Epidermal melanocyte (primary cell): ENCODE data around the gene STEEP1.

Source experiments
- DNase-seq: peaks from one replicate; pipeline ENCODE4 v3.0.0; 2011; ENCODE audit warnings: low spot score; ENCODE audit not compliant: insufficient read length

Gene STEEP1

DNA sequence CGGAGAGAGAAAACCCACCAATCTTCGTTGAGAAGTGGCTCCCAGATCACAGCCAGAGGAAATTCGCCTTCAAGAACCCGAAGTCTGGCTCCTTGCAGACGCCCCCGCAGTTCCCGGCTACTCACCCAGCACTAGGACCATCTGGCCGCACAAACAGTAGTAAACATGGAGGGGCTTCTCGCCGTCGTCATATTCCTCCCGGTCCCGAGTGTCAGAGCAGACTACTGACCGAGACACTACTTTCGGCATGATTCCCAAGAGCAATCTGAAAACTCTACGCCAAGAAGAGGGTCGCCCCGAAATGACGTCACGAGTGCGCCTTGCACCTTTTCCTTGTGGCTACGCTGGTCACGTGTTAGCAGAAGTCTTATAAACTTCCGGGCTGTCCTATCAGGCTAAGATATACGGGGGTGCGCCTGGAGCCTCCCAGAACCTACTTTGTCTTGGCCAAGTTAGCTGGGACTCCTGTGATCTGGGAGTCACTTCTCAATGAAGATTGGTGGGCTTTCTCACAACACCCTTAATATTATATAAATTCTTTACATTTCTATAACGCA lies at the start of gene STEEP1:
Gene STEEP1, minus strand, starts transcription at position 303 of the 557 bp plus-strand sequence. Its CDS starts 54 bp downstream, at position 249.
- DNase-seq = peak; percentile 88

DNA sequence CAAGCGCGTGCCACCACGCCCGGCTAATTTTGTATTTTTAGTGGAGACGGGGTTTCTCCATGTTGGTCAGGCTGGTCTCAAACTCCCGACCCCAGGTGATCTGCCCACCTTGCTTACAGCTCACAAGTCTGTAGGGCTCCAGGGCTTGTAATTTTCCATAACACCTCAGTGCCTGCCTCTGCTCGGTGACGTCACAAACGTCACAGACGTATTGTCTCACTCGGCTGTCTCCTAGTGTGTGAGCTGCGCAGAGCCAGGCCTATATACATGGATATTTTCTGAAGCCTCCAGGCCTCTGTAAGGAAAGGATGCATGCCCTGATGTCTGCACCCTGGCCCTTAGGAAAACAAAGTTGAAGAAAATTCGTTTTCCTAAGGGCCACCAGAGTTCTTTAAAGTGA lies 49.6 kb upstream of the STEEP1 start:
- no peak for DNase-seq

DNA sequence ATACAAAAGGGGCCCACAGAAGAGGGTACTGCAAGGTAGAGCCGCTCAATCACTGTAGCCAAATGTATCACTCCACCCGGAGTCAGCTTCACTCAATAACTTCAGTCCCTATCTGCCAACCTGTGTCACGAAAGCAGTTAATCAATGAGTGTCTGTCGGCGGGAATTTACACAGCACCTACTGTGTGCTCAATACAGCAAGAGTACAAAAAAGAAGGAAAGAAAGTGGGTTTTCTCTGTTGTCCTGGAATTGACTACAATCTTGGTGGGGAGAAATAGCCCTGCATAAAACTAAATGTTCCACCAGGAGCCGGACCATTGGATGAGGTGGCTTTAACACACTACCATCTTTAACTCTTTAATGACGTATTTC lies 41.8 kb upstream of the STEEP1 start:
- DNase-seq = no peak

DNA sequence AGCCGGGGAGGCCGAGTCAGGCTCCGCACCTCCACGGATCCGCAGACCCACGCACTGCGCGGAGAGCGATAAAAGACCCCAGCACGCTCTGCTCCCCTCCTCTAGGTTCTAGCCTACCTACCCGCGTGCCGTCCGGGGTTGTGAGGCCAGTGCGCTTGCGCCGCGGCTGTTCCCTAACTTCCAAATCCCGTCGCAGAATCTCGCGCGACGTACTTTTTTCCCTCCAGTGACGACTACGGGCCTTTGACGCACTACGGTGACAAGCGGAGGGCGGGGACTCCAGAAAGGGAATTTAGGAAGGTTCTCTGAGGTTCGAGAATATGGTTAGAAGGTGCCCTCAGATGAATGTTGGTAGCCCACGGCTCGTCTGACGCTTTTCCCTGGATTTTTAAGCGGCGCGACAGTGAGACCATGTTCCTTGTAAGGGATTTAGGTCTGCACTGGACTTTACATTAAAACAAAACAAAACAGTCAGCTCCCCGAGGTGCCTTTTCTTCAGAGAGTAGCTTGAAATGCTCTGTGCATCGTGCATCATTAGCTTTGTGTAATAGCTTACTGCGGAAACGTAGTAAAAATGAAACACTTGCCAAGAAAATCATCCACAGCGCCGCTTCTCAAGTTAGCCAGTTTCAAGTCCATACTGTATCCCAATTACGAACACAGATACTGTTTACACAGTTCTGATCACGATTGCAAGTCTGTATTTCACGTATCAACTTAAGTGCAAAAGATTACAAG lies 41.2 kb upstream of the STEEP1 start, which contains the start of gene NKRF:
Gene NKRF, minus strand, starts transcription at position 145 of the 738 bp plus-strand sequence.
- DNase-seq = peak; percentile 52

DNA sequence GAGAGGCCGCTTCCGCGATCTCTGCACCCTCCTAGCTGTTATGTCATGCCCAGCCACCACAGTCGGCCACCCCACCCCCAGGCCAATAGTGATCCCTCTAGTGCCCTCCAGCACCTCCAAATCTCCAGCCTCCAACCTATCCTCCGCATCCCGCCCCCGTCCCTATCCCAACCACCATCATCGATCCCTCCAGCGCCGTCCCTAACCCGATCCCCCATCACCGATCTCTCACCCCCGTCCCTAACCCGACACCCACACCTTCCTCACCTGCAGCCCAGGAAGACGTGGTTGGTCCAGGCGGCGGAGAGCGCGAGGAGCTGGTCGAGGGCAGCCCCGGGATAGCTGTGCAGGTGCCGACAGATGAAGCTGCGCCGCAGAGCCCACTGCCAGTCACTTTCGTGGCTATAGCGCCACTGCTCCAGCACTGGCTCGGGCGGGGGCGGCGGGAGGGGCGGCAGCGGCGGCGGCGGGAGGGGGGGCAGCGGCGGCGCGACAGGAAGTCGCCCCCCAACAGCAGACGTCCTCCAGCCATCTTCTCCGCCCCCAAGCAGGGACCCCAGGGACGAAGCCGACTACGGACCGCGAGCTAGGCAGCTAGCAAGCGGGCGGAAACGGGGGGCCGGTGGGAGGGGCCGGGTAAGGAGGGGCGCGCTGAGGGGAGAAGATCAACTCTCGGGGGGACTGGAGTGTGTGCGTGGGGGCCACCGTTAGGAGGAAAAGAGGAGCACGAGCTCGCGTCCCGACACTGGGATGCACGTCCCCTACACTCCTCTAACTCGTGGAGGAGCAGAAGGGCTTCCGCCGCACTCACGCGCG lies 40.5 kb upstream of the STEEP1 start:
- DNase-seq = no peak

DNA sequence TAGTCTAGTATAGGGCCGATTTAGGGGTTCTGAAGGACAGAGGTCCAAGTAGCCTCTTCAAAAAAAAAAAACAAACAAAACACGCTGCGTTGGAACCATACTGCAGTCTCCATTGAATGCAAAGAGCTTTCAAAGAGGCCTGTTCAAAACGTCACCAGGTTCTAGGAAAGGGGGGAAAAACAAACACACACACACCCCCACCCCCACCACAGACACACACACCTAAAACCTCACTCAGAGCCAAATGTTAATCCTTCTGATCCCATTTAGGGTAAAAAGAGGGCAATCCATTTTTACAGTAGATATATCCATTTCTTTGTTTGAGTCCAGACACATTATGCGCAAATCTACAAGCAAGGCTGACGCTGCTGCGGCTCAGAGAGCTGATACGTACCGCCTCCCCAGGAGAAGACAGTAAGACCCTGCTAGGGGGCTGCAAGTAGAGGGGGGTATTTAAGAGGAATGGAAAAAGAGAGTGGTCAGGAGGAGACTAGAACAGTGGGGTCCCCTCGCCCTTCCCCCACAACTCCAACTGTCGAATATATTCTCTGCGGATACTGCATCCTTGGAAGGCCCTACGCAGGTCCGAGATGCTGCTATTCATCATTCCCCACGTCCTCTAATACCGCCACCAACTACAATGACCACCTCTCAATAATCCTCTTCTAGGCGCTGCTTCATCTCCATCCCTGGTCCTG lies 39.7 kb upstream of the STEEP1 start:
- DNase-seq = no peak

DNA sequence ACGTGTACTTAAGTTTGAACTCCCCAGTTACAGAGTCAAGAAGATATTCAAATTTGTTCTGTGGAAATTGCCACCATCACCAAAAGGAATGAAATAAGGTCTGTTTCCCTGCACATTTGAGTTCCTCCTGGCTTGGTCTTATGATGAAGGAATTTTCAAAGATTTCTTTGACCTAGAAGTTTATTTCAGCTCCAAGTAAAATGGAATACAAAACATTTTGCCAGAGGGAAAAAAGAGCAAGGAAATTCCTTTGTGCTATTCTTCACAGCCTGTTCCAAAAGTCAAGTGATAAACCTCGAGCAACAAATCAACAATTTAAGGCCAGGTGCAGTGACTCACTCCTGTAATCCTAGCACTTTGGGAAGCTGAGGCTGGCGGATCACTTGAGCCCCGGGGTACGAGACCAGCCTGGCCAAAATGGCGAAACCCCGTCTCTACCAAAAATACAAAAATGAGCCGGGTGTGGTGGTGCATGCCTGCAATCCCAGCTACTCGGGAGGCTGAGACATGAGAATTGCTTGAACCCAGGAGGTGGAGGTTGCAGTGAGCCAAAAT lies 37.6 kb upstream of the STEEP1 start:
- no peak for DNase-seq

DNA sequence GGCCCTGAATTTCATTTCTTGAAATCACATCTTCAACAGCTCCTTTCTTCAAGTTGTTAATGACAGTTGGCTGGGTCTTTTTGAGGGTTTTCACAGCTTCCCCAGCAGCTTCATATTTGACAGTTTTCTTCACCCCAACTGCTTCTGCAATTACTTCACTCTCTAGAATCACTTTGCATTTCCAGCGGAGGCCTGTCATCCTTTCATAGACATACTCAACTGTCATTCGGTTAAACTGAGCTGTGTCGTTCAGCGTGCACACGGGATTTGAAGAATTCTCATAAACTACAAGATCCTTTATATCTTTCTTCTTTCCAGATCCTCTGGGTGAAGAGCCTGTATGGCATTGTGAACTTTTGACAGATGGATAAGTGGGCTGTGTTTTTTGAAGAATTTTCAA lies 24.6 kb upstream of the STEEP1 start:
- DNase-seq = no peak

DNA sequence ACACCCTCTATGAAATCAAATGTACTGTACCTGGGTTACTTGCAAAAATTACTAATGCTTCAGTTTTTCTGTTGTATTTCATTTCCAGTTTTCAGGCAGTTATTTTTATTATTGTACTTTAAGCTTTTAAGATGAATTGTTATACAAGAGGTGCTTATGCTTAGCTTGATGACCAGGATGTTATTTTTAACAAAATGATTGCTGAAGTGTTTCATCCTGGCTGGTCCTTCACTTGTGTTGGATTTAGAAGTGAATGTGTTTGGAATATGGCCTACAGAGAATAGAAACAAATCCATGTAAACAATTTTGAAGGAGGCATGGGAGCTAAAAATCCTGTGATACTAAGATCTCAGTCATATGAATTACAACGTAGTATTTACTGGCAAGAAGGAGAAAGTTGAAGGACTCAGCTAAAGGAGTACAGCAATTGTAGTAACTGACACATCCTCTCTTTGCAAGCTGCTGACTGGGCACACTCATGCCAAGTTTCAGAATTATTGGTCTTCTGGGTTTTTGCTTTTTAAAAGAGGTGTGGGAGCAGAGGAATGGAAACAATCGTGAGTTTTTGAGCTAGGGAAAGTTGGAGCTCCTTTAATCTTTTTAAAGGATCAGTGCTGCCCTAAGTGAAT lies 18.3 kb upstream of the STEEP1 start:
- DNase-seq = no peak

DNA sequence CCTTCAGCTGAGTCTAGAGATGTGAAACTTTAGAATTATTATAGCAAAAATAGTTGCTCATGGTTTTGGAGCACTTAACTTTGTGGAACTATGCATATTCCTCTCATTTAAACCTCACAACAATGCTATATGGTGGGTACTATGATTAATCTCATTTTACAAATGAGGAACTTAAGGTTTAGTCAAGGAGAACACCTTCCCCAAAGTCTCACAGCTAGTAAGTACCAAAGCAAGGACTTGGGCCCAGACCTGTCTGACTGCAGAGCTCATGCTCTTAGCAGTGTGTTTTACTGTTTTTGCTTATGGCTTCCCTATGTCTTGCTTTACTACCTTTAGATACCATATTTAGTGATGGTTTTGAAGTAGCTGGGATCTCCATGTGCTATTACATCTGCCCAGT lies 14.2 kb upstream of the STEEP1 start:
- no peak for DNase-seq

DNA sequence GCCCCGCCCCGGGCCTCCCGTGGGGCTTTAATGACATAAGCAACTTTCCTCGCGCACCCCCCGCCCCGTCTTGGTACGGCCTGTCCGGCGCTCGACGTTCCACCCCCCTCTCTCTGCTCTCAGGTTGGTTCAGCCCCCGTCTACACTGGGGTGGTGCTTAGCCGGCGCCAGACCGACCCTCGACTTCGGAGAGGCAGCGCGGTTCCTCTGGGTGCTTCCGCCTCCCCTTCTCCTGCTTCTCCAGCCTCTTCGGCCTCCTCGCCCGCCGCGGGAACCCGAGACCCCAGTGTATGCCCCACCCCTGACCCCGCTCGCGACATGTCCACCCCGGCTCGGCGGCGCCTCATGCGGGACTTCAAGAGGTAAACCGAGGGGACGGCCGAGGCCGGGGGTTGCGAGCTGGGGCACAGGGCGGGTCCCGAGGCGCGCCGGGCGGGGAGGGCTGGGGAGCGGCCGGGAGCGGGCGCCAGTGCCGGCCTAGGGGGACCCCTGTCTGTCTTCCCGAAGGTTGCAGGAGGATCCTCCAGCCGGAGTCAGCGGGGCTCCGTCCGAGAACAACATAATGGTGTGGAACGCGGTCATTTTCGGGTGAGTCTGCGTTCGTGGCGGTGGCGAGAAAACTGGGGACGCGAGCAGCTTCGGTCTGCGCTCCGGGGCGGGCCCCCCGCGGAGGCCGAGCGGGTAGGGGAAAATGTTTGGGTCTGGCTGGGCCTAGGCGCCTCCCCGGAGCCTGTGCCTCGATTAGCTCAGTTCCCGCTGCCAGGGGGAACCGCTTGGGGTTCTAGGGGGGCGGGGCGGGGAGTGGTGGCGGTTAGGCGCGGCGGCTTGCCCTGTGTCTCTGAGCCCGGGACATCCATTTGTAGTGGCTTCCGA lies 9.4 kb upstream of the STEEP1 start, which contains the start of gene UBE2A:
Gene UBE2A, plus strand, starts transcription at position 170 of the 873 bp plus-strand sequence. Its CDS starts 149 bp downstream, at position 319.
- peak; percentile 74 for DNase-seq

DNA sequence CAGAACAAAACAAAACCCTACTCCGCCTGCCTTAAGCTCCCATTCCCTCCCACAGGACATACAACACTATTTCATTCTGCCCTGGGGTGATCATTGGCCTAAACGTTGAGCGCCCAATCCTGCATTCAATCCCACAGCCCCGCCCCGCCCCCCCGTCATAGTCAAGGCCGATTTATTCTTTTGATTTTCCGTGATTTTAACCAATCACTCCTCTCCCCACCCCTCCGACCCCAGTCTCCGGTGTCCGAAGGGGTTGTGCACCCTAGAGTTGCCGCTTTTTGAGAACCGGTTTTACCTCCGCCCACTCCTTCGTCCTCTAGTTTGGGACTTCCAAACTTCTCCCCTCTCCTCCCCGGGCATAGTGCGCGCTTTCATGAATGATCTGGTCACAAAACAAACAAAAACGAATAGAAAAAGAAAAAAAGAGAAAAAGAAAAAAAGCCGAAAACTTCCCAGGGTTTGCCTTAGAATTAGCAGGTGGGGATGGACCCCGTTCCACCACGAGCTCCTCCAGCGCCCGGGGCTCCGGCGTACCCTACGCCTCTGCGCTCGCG lies 8.7 kb upstream of the STEEP1 start:
- peak; percentile 41 for DNase-seq

DNA sequence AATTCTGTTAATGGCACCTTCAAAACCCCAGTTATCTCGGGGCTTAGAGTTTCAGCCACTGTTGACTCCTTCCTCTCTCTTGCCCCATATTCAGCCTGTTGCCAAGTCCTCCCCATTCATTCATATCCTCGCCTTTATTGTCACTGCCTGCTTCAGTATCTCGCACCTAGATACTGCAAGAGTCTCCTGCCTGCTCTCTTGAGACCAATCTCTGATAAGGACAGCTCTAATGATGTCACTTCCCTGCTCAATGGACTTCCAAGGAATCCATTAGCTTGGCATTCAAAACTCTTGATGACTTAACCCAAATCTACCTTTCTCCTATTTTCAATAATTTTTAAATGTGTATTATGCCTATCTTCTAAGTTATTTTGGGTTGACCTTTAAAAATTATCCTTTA lies 8.0 kb upstream of the STEEP1 start:
- DNase-seq = no peak

DNA sequence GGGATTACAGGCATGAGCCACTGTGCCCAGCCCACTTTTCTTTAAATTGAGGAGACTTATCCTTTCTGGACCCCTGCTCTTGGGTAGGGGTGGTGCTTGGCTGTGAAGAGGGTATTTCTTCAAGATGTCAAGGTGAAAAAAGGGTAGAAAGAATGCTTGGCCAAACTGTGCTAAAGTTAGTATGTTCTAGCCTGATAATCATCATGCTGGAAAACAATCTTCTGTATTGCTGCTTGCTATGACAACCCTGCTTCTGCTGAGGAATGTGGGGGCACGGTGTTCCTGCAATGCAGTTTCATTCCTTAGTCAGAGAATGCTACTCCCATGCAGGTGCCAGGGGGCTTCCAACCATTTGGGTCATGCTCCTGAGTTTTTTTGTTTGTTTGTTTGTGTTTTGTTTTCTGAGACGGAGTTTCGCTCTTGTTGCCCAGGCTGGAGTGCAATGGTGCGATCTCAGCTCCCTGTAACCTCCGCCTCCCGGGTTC lies 5.2 kb upstream of the STEEP1 start:
- DNase-seq = no peak

DNA sequence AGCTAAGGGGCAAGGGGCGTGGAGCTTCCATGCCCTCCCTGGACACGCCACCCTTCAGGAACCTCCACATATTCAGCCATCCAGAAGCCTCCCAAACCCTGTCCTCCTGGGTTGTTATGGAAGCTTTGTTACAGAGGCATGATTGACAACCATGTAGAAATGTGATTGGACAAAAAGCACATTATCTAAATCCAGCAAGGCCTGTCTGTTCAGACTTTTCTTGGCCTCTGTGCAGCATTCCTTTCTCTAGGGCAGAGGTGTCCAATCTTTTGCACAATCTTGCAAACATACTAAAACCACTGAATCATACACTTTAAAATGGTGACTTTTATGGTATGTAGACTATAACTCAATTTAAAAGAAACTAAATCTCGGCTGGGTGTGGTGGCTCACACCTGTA lies 12.7 kb downstream of the STEEP1 start:
- DNase-seq = no peak

DNA sequence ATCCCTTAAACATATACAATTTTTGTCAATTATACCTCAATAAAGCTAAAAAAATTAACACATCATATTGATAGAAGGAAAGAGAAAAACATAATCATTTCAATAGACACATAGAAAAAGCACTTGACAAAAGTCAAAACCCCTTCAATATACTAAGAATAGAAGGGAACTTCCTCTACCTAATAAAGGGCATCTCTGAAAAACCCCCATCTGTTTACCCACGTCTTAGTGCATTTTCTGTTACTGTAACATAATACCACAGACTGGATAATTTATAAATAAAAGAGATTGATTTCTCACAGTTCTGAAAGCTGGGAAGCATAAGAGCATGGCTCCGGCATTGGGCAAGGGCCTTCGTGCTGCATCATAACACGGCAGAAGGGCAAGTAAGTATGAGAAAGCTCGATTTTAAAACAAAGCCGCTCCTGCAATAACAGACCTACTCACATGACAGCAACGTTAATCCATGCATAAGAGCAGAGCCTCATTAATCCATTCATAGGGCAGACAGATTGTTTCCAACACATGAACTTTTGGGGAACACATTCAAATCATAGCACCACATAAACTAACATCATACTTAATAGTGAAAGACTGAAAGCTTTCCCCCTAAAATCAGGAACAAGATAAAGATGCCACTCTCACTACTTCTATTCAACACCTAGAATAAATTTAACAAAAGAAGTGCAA lies 15.7 kb downstream of the STEEP1 start:
- DNase-seq = no peak

DNA sequence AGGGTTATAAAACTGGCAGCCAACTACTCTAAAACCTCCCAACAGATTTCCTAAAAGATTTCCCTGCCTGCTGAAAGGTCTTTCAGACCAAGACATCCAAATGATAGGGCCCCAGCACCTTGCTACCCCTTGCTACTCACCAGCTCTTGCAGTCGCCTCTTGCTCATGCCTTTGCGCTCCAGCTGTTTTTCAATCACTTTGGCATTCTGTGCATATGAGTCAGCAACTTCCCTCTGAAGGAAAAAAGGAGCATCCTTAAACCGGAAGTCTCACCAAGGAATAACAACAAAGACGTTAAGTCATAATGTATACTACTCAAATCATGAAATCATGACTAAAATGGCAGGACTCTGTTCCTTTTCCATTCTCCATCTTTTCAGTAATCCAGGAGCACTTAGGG lies 24.0 kb downstream of the STEEP1 start:
- no peak for DNase-seq

DNA sequence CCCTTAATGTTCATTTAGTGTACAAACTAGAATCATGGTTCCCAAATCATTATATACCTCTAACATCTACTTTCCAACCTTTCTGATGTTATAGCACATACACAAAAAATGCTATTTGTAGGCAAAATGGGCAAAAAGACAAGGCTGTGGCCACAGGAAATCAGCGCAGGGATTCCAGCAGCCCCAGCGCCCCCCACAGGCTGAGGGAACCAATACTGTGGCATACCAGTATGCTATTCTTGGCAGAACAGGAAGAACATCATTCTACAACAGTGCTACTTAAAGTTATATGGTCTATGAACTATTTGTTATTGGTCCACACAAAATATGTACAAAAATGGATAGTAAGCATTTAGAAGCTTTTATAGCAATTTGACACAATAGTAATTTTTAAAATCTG lies 25.3 kb downstream of the STEEP1 start:
- DNase-seq = no peak

DNA sequence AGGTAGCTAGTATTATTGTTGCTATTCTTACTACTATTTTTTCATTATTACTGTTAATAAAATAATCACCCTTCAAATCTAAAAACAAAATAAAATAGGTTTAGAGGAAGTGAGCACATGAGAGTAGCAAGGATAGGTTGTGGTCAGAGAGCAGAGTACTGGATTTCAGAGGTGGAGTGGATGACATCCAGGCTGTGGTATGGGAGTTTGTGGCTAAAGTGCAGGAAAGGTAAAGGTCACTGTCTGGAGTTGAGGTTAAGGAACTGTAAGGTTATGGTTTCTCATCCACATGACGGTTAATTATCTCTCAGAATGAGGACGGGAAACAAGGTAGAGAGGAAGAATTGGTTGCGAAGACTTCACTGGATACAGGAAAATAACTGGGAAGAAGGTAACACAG lies 27.7 kb downstream of the STEEP1 start:
- DNase-seq = no peak
